Fibroblast of upper back skin (primary cell): ENCODE measurements around the gene GJC1.

Source experiments
- DNase-seq: peaks from one replicate; pipeline ENCODE4 v3.0.0-alpha.2; 2013

The GJC1 gene

GRCh38 chr17:44829523-44830358, at the start of gene GJC1:
TSS of gene GJC1 (minus strand) at chr17:44830287. CDS start at chr17:44805817, 24,470 bp downstream.
- peak; percentile 47 for DNase-seq

GRCh38 chr17:44879376-44879775, 49.3 kb upstream of the GJC1 start:
- DNase-seq: no peak

- peak; percentile 39 for DNase-seq
These were observed 48.6 kb upstream of the GJC1 start for GRCh38 chr17:44878627-44879221.

- no peak for DNase-seq
These were observed 47.0 kb upstream of the GJC1 start for GRCh38 chr17:44877121-44877520.

GRCh38 chr17:44875761-44876160, 45.7 kb upstream of the GJC1 start:
- DNase-seq: no peak

- no peak for DNase-seq
These were observed 42.2 kb upstream of the GJC1 start for GRCh38 chr17:44872131-44872768.

GRCh38 chr17:44871556-44871955, 41.5 kb upstream of the GJC1 start:
- DNase-seq: no peak

GRCh38 chr17:44867841-44868240, 37.8 kb upstream of the GJC1 start:
- DNase-seq: no peak

- peak; percentile 85 for DNase-seq
These were observed 35.8 kb upstream of the GJC1 start for GRCh38 chr17:44865931-44866330.

- DNase-seq: peak; percentile 81
These were observed 35.2 kb upstream of the GJC1 start for GRCh38 chr17:44865231-44865660.

- no peak for DNase-seq
These were observed 34.7 kb upstream of the GJC1 start for GRCh38 chr17:44864831-44865230.

GRCh38 chr17:44863061-44863918, 33.2 kb upstream of the GJC1 start:
- no peak for DNase-seq

- no peak for DNase-seq
These were observed 32.3 kb upstream of the GJC1 start for GRCh38 chr17:44862278-44862914.

GRCh38 chr17:44859701-44860100, 29.6 kb upstream of the GJC1 start:
- no peak for DNase-seq

- DNase-seq: no peak
These were observed 24.1 kb upstream of the GJC1 start for GRCh38 chr17:44854192-44854591.

GRCh38 chr17:44850612-44851011, 20.5 kb upstream of the GJC1 start:
- no peak for DNase-seq

- no peak for DNase-seq
These were observed 19.9 kb upstream of the GJC1 start for GRCh38 chr17:44850025-44850424.

GRCh38 chr17:44848961-44849489, 18.9 kb upstream of the GJC1 start:
- DNase-seq: no peak

GRCh38 chr17:44848257-44848795, 18.2 kb upstream of the GJC1 start:
- no peak for DNase-seq

GRCh38 chr17:44847586-44847985, 17.5 kb upstream of the GJC1 start, which contains the start of gene HIGD1B:
TSS of gene HIGD1B (plus strand) at chr17:44847883. CDS start at chr17:44848153, 270 bp downstream.
- no peak for DNase-seq

GRCh38 chr17:44846206-44846605, 16.1 kb upstream of the GJC1 start:
- DNase-seq: no peak

- DNase-seq: peak; percentile 46
These were observed 14.3 kb upstream of the GJC1 start for GRCh38 chr17:44844390-44844830.
